Ishikawa (cell line): Measurements from ENCODE around the gene ABCC4.

Experiments used
- CEBPB ChIP-seq: IDR thresholded peaks from 2 replicates; pipeline ENCODE4 v1.6.1; 2012
- CREB1 ChIP-seq: IDR thresholded peaks from 2 replicates; pipeline ENCODE4 v1.6.1; 2012; ENCODE audit warnings: low read depth
- EGR1 ChIP-seq: IDR thresholded peaks from 2 replicates; pipeline ENCODE4 v1.6.1; 2012
- EP300 ChIP-seq: IDR thresholded peaks from 2 replicates; pipeline ENCODE4 v1.6.1; 2012; ENCODE audit warnings: borderline replicate concordance
- FOXM1 ChIP-seq: IDR thresholded peaks from 2 replicates; pipeline ENCODE4 v1.6.1; 2012; ENCODE audit warnings: low read depth, borderline replicate concordance
- NFIC ChIP-seq: IDR thresholded peaks from 2 replicates; pipeline ENCODE4 v1.6.1; 2012
- RAD21 ChIP-seq: IDR thresholded peaks from 2 replicates; pipeline ENCODE4 v1.6.1; 2012; ENCODE audit warnings: low read depth
- TCF12 ChIP-seq: IDR thresholded peaks from 2 replicates; pipeline ENCODE4 v1.6.1; 2012; ENCODE audit warnings: low read depth
- YY1 ChIP-seq: IDR thresholded peaks from 2 replicates; pipeline ENCODE4 v1.6.1; 2012; ENCODE audit warnings: low read depth
- ZBTB7A ChIP-seq: IDR thresholded peaks from 2 replicates; pipeline ENCODE4 v1.6.1; 2012; ENCODE audit warnings: low read depth
- TF ChIP-seq, protein P1 (sequence below): IDR thresholded peaks from 2 replicates; pipeline ENCODE4 v1.6.1; 2012; ENCODE audit warnings: low read depth, mild to moderate bottlenecking
- TF ChIP-seq, protein P2 (sequence below): IDR thresholded peaks from 2 replicates; pipeline ENCODE4 v1.6.1; 2012
- TF ChIP-seq, protein P3 (sequence below): IDR thresholded peaks from 2 replicates; pipeline ENCODE4 v1.6.1; 2012

DNA sequence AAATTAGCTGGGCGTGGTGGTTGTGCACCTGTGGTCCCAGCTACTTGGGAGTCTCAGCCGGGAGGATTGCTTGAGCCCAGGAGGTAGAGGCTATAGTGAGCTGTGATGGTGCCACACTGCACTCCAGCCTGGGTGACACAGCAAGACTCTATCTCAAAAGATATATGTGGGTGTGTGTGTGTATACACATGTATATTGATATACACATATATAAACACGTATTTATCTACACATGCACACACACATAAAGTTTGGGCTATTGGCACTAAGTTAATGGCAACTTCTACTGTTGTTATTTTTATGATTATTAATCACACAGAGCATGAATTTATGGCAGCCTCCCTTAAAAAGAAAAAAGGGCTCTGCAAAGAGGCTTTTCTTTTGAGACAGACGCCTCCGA lies 27.1 kb upstream of the ABCC4 start:
- TF ChIP-seq FOXM1 (no peak), ZBTB7A (no peak), NFIC (no peak), TCF12 (no peak), RAD21 (no peak), CREB1 (no peak), EP300 (no peak), CEBPB (no peak), EGR1 (no peak), YY1 (no peak)
- TF ChIP-seq, protein P1, sequence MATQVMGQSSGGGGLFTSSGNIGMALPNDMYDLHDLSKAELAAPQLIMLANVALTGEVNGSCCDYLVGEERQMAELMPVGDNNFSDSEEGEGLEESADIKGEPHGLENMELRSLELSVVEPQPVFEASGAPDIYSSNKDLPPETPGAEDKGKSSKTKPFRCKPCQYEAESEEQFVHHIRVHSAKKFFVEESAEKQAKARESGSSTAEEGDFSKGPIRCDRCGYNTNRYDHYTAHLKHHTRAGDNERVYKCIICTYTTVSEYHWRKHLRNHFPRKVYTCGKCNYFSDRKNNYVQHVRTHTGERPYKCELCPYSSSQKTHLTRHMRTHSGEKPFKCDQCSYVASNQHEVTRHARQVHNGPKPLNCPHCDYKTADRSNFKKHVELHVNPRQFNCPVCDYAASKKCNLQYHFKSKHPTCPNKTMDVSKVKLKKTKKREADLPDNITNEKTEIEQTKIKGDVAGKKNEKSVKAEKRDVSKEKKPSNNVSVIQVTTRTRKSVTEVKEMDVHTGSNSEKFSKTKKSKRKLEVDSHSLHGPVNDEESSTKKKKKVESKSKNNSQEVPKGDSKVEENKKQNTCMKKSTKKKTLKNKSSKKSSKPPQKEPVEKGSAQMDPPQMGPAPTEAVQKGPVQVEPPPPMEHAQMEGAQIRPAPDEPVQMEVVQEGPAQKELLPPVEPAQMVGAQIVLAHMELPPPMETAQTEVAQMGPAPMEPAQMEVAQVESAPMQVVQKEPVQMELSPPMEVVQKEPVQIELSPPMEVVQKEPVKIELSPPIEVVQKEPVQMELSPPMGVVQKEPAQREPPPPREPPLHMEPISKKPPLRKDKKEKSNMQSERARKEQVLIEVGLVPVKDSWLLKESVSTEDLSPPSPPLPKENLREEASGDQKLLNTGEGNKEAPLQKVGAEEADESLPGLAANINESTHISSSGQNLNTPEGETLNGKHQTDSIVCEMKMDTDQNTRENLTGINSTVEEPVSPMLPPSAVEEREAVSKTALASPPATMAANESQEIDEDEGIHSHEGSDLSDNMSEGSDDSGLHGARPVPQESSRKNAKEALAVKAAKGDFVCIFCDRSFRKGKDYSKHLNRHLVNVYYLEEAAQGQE: no peak
- TF ChIP-seq, protein P2, sequence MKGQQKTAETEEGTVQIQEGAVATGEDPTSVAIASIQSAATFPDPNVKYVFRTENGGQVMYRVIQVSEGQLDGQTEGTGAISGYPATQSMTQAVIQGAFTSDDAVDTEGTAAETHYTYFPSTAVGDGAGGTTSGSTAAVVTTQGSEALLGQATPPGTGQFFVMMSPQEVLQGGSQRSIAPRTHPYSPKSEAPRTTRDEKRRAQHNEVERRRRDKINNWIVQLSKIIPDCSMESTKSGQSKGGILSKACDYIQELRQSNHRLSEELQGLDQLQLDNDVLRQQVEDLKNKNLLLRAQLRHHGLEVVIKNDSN: no peak
- TF ChIP-seq, protein P3, sequence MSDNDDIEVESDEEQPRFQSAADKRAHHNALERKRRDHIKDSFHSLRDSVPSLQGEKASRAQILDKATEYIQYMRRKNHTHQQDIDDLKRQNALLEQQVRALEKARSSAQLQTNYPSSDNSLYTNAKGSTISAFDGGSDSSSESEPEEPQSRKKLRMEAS: no peak
